Measurements from ENCODE around the gene GRK5.
"Not testable (repeated sequence)": the region's sequence is repeated elsewhere in the genome, so short reads cannot be mapped to it uniquely, and the experiment has no call there.

GRK5 gene

DNA sequence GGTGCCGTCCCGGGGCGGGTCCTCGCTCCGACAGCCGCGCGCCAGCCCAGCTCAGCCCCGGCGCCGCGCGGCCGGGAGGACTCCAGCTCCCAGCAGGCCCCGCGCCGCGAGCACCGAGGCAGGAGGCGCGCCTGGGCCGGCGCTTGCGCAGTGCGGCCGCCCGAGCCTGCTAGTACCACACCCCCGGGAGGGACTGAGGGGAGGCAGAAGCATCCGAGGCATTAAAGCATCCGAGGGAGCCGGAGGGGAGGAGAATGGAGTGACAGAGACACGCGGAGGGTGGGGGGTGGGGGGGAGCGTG lies at the start of gene GRK5:
Gene GRK5 (plus strand): TSS at position 206 of the 301 bp plus-strand sequence. CDS start 347 bp downstream, outside the sequence.
- DNase-seq: peak; percentile 92

DNA sequence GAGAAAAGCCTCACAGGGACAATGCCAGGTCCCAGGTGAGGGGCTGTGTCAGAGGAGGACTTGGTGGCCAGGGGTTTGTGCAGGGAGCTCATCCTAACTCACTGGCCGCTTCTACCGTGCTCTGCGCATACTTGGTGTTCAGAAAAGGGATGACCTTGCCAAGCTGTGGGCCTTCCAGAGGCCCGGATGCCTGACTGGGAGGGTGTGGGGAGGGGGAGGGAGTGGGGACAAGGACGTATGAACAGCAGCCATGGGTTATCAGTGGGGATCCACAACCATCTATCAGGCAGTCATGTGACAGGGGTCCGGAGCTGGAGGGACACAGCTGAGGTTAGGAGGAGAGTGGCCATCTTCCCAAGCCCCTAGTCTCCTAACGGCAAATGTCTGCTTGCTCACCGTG lies 48.0 kb upstream of the GRK5 start:
- DNase-seq: no peak

DNA sequence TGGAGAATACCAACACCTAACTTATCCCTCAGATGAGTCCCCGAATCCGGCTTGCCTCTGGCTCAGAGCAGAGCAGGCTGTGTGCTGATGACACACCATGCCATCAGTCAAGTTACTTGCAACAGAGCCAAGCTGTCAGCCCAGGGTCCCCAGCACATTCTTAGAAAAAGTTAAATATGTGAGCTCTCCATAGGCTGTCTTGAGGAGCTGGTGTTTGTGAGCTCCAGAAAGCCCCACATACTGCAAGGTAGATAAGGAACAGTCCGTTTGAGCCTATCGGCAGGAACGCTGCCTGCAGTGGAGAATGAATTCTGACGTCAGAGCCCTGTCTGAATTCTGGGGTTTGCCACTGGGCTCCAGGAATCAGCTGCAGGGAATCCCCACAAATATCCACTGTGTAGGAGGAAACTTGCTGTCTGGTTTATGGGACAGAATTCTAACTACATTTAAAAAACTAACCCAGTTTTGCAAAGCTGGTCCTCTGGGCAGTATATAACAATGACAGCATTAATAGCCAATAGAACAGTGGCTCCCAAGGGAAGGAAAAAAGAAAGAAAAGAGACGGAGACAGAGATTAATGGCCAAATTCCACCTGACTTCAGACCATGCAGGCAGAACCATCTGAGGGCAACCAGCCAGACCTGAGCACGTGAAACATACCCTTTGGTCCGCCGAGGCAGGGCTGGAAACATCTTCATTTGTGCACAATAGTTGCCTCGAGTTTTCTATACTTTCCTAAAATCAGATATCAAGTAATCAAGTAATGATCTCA lies 45.5 kb upstream of the GRK5 start:
- DNase-seq: no peak

DNA sequence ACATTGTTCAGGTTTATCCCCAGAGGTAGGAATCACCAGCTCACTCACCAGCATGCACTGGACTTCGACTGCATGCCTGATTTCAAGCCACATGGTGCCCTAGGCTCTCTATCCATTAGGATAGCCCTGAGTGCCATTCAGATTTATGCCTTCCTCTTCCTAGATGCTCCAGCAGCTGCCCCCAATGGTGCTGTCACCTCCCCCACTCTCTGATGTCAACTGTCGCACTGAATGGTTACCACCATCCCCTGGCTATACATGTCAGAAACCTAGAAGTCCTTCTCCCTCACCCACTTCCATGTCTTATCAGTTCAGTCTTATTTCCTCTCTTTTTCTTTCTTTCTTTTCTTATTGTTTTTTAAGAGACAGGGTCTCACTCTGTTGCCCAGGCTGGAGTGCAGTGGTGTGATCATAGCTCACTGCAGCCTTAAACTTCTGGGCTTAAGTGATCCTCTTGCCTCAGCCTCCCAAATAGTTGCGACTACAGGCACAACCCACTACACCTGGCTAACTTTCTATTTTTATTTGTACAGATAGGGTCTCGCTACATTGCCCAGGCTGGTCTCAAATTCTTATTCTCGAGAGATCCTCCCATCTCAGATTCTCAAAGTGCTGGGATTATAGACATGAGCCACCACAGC lies 44.8 kb upstream of the GRK5 start:
- no peak for DNase-seq

DNA sequence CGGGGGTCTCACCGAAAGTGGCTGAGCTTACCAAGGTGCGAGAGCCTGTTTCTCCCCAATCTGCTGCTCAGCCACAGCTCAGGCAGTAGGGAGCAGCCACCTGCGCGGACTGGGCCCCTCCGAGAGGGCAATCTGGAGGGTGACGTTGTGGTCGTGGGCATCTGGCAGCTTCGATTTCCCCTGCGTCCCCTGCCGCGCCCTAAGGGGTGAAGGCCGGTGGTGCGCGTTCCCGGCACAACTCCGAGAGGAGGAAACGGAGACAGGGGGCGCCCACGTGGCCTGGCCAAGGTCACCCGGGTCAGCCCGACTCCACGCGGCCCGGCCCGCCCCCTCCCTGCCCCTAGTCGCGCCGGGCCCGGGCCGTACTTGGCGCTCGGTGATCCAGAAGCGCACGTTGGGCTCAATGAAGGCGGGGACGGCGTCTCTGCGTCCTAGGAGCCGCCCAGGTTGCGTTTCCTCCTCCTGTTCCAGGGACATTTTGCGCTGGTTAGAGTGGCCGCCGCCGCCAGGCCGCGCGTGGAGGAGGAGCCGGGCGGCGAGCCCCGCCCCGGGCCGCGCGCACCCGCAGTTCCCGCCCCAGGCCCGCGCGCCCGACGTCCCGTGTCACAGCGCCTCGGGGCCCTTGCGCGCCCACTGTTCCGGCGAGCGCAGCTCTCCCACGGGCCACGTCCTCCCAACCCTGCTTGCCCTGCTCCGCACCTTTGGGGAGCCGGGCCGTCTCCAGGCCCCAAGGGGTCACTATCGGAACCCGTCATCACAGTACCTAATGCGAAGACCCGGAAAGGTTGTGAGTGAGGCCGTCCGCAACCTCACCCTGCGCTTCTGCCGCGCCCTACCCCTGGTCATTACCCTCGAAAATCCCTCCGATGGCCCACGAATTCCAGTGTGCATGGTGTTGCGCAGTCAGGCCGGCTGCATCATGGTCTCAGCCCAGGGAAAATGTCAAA lies 41.9 kb upstream of the GRK5 start, which contains the start of gene SFXN4:
Gene SFXN4 (minus strand): TSS at position 544 of the 947 bp plus-strand sequence. CDS start 67 bp downstream, at position 477.
- DNase-seq: peak; percentile 82

DNA sequence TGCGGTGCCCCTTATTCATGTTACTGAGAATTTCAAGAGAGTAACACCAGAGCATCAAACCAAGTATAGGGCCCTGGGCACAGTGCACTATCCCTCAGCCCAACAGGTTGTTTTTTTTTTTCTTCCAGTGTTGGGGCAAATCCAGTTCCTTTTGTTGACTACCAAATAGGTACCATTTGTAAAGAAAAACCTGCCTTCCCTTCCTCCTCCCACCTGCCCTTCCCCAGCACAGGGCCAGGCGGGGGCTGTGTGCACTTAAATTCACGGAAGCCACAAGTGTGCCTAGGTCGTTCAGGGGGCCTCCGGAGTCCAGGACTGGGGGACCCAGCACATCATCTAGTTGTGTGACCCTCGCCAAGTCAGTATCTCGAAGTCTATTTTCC lies 41.3 kb upstream of the GRK5 start:
- no peak for DNase-seq

DNA sequence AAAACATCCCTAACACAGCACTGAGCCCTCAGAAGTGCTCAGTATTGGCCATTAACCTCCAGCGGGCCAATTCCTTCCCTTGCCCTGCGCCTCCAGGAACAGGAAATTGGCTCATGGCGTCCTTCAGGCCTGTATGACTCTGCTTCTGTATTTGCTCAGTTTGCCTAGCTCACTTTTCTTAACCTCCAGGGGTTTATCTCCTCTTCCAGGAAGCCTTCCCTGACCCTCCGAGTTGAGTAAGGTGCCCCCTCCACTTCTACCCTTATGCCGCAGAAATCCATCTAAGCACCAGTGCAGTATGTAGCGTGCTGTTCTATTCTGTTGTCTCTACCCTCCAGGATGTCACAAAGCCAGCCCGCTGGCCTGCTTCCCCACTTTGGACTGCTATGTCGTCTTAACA lies 40.8 kb upstream of the GRK5 start:
- DNase-seq: no peak

DNA sequence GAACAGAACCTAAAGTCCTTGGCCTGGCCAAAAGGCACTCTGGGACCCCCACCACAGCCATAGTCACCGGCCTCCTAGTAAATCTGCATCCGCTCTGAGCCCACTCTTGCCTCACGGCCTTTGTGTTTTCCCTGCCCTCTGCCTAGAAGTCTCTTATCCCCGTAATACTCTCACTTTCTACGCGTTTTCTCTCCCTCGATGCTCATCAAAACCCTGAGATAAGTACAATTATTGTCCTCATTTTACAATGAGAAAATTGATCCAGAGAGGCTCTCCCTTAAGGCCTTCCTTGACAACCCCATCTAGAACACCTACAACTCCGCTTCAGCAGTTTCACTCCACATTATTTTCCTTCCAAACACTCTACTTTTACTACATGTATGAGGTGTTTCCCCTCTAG lies 40.3 kb upstream of the GRK5 start:
- no peak for DNase-seq

DNA sequence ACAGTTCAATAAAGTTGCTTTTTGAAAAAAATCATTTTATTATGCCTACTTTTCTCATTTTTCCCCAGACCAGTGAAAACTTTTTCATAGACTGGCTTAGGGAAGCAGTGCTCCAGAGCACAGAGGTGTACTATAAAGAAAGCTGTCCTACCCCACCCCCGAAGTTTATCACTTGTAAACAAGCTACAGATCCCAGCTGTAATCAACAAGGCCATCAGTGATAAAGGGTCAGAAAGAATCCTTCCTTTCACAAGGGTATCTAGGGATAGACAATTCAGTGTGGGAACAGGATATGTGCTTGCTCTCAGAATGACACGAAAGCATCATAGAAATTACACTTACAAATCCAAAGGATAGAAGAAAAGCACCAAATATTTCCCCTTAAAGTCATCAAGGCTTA lies 33.3 kb upstream of the GRK5 start:
- no peak for DNase-seq

DNA sequence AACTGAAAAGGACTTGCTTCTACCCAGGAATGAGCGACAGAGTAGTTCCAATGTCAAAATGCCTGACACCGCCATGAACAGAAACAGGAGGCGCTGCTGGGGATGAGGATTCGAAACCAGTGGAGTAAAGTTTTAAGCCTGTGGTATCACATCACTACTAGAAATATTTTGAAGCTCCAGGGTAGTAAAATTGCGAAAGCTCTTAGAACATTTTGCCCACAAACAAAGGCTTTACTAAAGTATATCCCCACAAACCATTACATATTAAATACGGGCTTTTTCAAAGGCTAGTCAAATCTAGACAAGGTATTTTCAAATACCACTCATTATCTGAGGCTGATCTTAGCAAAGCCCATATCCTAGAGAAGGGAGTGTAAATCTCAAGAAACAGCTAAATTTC lies 31.2 kb upstream of the GRK5 start:
- DNase-seq: no peak

DNA sequence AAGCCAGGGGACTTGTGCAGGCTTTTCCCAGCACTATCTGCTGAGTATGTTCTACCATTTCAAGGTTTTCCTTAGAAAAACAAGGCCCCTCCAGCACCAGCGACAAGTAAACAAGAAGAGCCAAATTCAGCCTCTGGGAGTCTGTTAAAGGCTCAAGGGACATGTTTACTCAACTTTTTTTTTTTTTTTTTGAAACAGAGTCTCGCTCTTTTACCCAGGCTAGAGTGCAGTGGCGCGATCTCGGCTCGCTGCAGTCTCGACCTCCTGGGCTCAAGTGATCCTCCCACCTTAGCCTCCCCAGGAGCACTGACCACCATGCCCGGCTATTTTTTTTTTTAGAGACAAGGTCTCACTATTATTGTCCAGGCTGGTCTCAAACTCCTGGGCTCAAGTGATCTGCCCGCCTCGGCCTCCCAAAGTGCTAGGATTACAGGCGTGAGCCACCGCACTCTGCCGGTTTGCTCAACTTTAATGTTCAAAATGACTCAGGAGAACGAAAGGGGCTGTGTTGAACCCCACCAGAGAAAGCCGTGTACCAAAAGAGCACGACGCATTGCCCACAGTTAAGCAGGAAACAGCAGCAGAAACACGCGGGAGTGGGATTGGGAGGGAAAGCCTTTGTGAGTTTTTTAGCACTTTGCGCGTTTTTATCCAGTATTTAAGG lies 29.5 kb upstream of the GRK5 start:
- DNase-seq: no peak

DNA sequence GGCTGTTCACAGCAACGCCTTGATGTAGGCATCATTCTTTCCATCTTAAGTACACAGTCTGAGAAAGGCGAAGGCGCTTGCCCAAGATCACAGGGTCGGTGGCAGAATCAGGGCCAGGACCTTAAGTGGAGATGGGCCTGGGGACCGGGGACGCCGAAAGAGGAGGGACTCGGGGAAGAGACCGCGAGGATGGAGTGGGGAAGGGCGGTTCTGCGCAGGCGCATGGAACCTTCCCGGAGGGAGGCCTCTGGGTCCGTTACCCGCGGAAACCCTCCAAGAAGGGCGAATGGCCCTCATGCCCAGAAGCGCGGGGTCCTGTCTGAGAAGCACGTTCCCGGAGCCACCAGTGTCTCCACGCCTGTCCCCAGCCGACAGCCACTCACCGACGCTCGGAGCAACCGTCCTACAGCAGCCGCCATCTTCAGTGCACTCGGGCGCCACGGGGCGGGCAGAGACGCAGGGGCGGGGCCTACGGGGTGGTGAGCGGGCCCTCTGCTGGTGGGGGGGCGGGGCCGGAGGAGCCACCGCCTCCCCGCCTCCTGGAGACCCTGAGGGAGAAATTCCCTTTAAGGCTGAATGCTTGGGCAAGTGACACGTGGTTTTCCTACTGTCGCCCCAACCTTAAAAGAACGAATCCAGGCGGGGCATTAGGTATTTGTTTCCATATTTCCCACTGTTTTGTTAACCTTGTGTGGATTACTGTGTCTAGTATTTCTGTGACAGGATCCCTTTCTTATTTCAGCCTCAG lies 28.8 kb upstream of the GRK5 start, which contains the start of gene PRDX3:
Gene PRDX3 (minus strand): TSS at position 441 of the 748 bp plus-strand sequence. CDS start 22 bp downstream, at position 419.
- DNase-seq: peak; percentile 90

DNA sequence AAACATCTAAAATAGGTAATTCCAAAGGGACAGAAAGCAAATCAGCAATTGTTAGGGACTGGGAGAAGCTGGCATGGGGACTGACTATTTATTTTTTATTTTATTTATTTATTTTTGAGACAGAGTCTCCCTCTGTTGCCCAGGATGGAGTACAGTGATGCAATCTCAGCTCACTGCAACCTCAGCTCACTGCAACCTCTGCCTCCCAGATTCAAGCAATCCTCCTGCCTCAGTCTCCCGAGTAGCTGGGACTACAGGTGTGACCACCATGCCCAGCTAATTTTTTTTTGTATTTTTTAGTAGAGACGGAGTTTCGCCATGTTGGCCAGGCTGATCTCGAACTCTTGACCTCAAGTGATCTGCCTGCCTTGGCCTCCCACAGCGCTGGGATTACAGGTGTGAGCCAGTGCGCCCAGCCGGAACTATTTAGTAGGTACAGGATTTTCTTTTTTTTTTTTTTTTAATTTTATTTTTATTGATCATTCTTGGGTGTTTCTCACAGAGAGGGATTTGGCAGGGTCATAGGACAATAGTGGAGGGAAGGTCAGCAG lies 26.4 kb upstream of the GRK5 start:
- DNase-seq: not testable (repeated sequence)

DNA sequence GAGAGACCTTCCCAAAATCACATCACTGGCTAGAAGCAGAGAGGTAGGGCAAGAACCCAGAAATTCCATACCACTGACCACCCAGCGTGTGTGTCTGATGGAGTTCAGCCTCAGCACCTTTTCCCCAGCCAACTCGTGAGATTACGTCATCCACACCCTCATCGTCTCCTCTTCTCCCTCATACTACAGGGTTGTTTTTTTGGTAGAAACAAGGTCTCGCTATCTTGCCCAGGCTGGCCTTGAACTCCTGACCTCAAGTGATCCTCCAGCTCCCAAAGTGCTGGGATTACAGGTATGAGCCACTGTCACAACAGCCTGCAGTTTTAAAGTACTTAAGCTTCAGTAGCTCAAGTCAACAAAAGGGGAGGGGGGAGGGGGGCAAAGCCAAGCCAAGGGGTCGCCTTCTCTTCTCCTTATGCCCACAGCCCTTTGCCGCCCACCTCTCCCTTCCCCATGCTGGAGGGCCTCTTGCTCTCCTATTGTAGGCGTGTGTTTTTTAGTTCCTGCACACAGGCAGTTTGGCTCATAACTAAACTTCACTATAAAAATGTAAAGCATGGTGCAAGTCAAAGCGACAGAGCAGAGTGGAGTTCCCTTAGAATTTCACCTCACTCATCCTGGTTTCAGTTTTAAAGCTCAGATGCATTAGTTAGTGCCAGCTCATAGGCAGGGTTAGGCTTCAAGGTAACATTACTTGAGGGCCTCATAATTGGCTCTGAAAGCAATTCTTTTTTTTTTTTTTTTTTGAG lies 23.5 kb upstream of the GRK5 start:
- no peak for DNase-seq

DNA sequence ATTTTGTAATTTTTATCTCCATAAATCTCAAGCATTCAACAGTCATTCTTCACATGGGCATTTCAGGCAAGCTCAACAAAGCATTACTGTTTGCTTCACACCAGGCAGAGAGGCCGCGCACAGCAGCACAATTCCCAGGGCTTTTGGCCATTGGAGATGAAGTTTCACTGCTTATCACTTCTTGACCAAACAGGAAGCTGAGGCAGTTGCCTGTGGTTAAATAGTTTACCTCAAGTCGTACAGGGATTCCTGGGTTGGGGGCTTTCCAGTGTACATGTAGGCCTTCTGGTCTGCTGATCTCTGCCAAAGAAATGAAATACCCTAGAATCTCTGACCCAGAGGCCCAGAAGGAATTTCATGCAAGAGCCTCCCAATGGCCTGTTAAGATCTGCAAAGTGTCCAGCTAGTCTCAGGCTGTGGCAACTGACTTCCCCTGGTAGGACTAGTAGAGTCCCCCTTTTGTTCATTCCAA lies 17.5 kb upstream of the GRK5 start:
- no peak for DNase-seq

DNA sequence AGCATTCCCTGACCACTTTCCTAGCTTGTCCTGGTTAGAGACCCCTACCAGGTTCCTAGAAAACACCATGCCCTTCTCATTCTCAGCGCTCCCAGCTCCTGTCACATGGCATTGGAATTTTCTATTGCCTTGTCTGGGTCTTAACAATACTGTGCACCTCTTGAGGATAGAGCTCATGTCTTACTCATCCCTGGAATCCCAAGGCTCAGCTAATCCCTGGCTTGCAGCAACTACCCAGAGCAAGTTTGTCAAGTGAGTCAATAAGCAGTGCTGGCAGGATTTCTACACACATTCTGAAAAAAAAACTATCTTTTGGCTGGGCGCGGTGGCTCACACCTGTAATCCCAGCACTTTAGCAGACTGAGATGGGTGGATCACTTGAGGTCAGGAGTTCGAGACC lies 17.0 kb upstream of the GRK5 start:
- no peak for DNase-seq

DNA sequence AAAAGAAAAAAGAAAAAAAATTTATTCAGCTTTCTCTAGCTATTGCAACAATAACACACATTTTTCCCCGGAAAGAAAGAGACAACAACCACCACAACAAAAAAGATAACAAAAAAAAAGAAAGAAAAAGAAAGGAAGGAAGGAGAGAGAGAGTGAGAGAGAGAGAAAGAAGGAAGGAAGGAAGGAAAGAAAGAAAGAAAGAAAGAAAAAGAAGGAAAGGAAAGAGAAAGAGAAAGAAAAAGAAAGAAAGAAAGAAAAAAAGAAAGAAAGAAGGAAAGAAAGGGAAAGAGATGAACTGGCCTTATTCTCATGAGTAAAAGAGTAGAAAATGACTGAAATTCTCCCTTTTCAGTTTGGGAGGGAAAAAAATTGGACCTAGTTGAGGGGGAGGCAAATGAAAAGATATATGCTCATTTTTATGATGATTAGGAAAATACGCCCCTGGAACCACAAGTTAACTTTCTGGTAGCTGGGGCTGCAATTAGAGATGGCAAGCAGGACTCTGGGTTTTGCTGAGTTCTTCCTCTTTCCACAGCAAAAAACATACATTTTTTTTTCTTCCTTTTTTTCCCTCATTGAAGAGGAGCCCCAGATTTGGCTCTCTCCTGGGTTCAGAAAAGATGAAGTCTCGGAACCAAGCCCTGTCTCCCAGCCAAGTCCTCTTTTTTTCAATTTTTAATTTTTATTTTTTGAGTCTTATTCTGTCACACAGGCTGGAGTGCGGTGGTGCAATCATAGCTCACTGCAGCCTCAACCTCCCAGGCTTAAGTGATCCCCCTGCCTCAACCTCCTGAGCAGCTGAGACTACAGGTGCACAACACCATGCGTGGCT lies 16.2 kb upstream of the GRK5 start:
- no peak for DNase-seq

DNA sequence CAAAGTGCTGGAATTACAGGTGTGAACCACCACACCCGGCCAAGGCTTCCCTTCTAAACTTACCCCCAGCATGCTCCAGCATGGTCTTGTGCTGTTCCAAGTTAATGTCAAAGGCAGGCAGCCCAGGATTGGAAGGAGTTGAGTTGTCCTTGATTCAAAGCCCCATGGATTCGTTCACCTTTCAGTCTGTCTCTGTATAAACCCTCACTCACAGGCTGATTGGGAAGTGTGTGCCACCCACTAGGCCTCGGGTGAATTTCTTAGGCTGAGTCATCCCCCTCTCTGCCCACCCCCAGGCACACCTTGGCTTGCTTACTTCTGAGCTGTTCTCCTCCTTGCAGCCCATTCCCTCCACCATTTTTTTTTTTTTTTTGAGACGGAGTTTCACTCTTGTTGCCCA lies 15.5 kb upstream of the GRK5 start:
- no peak for DNase-seq

DNA sequence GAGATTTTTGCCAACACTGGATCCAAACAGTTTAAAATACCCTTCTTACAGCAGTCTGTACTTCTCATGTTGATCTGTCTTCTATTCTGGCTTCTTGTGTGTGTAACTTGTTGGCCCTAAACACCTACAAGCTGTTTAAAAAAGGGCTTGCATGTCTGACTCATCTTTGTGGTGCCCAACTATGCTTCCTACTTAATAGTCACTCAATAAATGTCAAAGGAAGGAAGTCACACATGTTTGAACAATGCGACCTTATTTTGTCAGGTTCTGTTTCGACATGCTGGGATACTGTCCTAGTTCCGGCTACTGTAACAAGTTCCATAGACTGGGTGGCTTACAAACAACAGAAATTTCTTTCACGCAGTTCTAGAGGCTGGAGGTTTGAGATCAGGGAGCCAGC lies 9.4 kb upstream of the GRK5 start:
- DNase-seq: no peak

DNA sequence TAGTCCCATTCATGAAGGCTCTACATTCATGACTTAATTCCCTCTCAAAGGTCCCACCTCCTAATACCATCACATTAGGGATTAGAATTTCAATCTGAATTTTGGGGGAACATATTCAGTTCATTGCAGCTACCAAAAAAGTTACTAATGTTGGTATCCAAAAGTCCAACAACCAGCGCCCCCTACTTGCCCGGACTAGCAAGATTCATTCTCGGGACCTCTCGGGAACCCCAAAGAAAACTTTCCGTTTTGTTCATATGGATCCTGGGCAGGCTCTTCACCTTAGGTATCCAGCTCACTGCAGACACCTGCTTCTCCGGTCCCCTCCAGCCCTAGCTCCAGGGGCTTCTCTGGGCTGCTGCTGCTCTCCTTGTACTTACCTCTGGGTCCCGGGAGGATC lies 8.9 kb upstream of the GRK5 start:
- peak; percentile 41 for DNase-seq
